T-helper 1 cell treated with Interleukin-12 subunit alpha and Interleukin-12 subunit beta and Interleukin-4 antibody, amounts not matched to agents 30 μg/mL and 1 μg/mL, for 36 hours (primary cell): ENCODE results near the gene HOXA2.

Source experiments
- H3K27ac Mint-ChIP-seq: one replicate; pipeline ENCODE4 v1.8.0; 2021; ENCODE audit warnings: mild to moderate bottlenecking, mixed read lengths
- H3K27me3 Mint-ChIP-seq: one replicate; pipeline ENCODE4 v1.8.0; 2021; ENCODE audit warnings: low read depth, mixed read lengths
- H3K36me3 Mint-ChIP-seq: one replicate; pipeline ENCODE4 v1.8.0; 2021; ENCODE audit warnings: low read depth, mixed read lengths
- H3K4me1 Mint-ChIP-seq: one replicate; pipeline ENCODE4 v1.8.0; 2021; ENCODE audit warnings: low read depth, mixed read lengths
- H3K4me3 Mint-ChIP-seq: one replicate; pipeline ENCODE4 v1.8.0; 2021; ENCODE audit warnings: mild to moderate bottlenecking, moderate library complexity, mixed read lengths
- H3K9me3 Mint-ChIP-seq: one replicate; pipeline ENCODE4 v1.8.0; 2021; ENCODE audit warnings: mixed read lengths

Gene HOXA2

DNA sequence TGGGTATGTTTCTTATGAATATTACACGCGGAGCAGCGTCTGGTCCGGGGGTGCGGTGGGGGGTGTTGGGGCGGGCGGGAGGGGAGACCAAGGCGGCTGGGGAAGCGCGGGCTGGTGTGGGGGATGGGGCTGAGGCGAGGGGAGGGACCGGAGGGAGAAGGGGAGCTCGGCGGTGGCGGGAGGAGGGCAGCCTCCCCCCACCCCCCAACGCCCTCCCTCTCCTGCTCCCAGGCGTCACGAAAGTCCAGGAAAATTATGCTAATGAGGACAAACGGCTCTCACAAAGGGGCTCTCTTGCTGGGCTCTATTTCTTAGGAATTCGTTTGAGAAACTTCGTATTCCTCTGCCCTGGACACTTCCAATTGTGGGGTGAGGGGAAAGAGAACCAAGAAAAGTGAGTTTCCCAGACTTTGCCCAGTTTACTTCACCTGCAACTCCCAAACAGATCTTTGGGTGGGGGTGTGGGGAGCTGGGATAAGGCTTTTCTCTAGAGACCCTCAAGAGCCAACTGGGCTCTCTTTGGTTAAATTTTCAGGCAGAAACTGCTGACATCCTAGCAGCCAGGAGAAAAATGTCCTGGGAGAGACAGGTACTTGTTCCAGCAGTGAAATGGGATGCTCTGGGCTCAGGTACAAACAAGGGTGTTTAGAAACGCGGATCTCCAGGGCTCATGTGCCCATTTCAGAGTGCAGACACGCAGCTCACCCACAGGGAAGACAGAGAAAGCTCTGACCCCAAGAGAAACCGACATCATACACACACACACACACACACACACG lies 11.7 kb upstream of the HOXA2 start:
- Mint-ChIP-seq H3K4me3 (no peak overlapping the region), H3K9me3 (no peaks in the 10 kb centered on the region), H3K36me3 (no peaks in the 10 kb centered on the region), H3K27ac (no peak overlapping the region), H3K27me3 (peaks cover 7% of the 10 kb centered on the region), H3K4me1 (no peaks in the 10 kb centered on the region)

DNA sequence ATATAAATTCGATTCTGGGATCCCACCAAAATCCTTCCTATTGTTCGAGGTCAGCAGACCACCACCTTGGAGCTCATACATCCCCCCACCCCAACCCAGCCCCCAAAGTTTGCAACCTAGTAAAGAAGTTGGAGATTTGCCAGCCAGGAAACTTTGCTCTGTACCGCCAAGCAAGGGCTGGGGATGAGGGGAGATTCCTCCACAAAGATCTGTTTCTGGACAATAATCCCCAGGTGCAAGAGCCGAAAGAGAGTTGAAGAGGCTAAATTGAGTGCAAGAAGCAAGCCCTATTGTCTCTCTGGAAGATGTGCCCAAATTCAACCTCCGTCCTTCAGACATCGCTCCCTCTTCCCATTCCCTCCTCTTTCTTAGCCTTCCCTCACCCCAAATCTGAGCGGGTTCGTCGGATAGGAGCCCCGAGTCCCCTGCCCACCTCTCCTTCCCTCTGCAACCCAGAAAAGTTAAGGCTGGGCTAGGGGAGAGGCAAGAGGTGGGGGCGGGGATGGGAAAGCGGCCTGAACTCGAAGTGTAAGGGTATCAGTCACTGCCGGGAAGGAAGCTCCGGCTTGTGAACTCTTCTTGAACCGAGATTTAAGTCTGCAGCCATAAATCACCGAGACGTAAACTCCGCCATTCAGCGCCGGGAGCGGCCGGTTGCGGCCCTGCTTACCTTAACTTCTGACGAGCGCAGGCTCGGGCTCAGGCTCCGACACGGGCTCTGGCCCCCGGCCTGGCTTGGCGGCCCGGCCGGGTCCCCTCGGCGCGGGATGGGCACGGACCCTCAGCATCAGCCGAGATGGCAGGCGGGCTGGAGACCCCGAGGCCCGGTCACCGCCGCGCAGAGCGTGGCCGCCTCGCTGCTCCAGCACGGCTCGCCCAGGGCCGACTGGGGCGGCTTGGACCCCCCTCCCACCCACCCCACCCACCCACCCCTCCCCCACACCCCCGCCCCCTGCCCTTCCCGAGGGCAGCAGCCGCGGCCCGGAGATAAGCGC lies 10.8 kb upstream of the HOXA2 start:
- Mint-ChIP-seq H3K27me3 (peaks cover 4% of the 10 kb centered on the region), H3K9me3 (no peaks in the 10 kb centered on the region), H3K4me3 (no peak overlapping the region), H3K27ac (no peak overlapping the region), H3K36me3 (no peaks in the 10 kb centered on the region), H3K4me1 (no peaks in the 10 kb centered on the region)

DNA sequence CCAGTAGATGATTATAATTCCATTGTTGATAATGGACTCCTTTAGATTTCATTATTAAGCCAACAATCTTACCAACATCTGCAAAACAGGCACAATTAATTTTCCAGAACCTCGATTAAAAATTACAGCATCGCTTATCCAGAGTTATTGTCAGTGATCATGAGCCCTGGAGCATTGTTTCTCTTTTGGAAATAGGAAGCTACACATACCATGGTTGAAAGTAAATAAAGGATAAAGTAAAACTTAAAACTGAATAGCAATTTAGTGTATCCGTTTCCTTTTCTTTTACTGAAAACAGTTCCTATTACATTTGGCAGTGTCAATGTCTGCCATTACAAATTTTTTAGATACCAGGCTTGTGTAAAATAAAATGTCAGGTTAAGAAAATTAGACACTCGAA lies 9.9 kb upstream of the HOXA2 start:
- Mint-ChIP-seq H3K27ac (no peak overlapping the region), H3K4me3 (no peak overlapping the region), H3K4me1 (no peaks in the 10 kb centered on the region), H3K27me3 (peaks cover 4% of the 10 kb centered on the region), H3K36me3 (no peaks in the 10 kb centered on the region), H3K9me3 (no peaks in the 10 kb centered on the region)

GRCh38 chr7:27111751-27112277 lies 9.3 kb upstream of the HOXA2 start:
- no peak overlapping the region for H3K27ac Mint-ChIP-seq
- H3K4me3 Mint-ChIP-seq: no peak overlapping the region
- H3K9me3 Mint-ChIP-seq: no peaks in the 10 kb centered on the region
- H3K36me3 Mint-ChIP-seq: no peaks in the 10 kb centered on the region
- peaks cover 4% of the 10 kb centered on the region for H3K27me3 Mint-ChIP-seq
- H3K4me1 Mint-ChIP-seq: no peaks in the 10 kb centered on the region

DNA sequence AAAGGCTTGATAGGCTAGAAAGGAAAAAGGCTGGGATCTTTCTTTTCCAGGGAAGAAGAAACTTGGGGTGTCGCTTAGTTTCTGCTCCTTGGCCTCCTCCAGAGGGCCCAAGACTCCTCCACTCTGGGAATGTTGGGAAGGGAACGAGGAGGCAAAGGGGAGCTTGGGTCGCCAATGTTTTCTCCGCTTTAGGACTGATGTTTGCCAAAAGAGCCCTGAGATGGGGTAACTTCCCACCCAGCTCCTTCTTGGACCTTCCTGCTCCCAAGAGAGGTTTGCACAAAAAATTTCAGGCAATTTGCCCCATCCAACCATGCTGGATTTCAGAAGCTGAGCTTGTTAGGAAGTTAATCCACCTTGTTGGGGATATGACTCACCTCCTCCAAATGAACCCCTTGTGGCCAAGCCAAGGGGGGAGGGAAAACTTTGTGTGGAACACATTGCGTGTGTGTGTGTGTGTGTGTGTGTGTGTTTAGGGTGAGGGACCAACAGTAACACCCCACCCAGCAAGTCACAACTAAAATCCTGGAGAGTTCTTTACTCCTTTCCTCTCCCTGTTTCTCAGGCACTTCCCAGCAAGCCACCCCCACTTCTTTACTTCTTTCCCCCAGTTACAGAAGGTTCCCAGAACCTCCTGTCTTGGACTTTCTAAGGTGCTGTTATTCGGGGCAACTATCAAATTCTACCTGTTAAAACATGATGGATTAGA lies 8.7 kb upstream of the HOXA2 start:
- peaks cover 5% of the 10 kb centered on the region for H3K27me3 Mint-ChIP-seq
- no peaks in the 10 kb centered on the region for H3K36me3 Mint-ChIP-seq
- H3K4me3 Mint-ChIP-seq: no peak overlapping the region
- H3K27ac Mint-ChIP-seq: no peak overlapping the region
- no peaks in the 10 kb centered on the region for H3K9me3 Mint-ChIP-seq
- H3K4me1 Mint-ChIP-seq: no peaks in the 10 kb centered on the region

DNA sequence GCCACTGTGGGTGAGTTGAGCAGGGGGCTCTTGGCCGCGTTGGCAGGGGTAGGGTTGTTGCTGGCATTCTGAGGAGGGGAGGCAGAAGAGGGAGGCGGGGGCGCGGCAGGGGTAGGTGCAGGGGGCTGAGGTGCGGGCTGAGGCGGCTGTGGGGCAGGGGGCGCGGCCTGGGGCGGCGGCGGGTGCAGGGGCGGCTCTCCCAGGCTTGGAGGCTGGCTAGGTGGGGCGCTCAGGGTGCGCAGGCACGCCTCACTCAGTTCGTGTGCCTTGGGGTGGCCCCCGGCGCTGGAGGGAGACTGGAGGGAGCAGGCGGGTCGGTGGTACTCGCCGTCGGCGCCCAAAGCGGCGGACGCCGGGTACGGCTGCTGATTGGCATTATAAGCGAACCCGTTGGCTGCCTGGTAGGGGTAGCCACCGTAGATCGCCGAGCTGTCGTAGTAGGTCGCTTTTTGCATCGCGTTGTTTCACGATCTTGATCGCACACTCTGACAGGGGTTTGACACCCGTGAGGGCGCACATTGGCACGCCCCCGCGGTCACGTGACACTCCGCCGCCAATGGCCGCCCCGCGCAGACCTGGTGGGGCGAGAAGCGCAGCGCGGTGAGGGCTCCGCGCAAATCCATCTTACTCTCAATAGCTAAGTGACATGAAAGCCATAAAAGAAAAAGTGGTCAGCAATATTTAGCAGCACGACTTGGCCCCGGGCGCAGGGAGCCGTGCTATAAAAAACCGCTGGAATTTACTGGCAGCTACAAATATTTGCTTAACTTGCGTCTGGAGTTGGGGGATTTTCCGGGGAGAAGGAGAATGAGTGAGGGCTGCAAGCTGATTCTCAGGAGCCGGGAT lies 7.9 kb upstream of the HOXA2 start:
- Mint-ChIP-seq H3K4me3 (no peak overlapping the region), H3K4me1 (no peaks in the 10 kb centered on the region), H3K27me3 (peaks cover 8% of the 10 kb centered on the region), H3K36me3 (no peaks in the 10 kb centered on the region), H3K27ac (no peak overlapping the region), H3K9me3 (no peaks in the 10 kb centered on the region)

GRCh38 chr7:27109466-27110185 lies 7.1 kb upstream of the HOXA2 start:
- Mint-ChIP-seq H3K4me1 (no peaks in the 10 kb centered on the region), H3K9me3 (no peaks in the 10 kb centered on the region), H3K27me3 (peaks cover 15% of the 10 kb centered on the region), H3K4me3 (no peak overlapping the region), H3K36me3 (no peaks in the 10 kb centered on the region), H3K27ac (no peak overlapping the region)

- Mint-ChIP-seq H3K4me1 (peaks cover 2% of the 10 kb centered on the region), H3K36me3 (peaks cover 2% of the 10 kb centered on the region), H3K4me3 (no peak overlapping the region), H3K27ac (no peak overlapping the region), H3K27me3 (peaks cover 25% of the 10 kb centered on the region), H3K9me3 (no peaks in the 10 kb centered on the region)
These were observed 6.1 kb upstream of the HOXA2 start for GRCh38 chr7:27108390-27109127.

GRCh38 chr7:27107391-27108381 lies 5.2 kb upstream of the HOXA2 start:
- H3K27ac Mint-ChIP-seq: no peak overlapping the region
- H3K4me3 Mint-ChIP-seq: no peak overlapping the region
- peaks cover 5% of the 10 kb centered on the region for H3K36me3 Mint-ChIP-seq
- no peaks in the 10 kb centered on the region for H3K9me3 Mint-ChIP-seq
- peaks cover 34% of the 10 kb centered on the region for H3K27me3 Mint-ChIP-seq
- H3K4me1 Mint-ChIP-seq: peaks cover 6% of the 10 kb centered on the region

DNA sequence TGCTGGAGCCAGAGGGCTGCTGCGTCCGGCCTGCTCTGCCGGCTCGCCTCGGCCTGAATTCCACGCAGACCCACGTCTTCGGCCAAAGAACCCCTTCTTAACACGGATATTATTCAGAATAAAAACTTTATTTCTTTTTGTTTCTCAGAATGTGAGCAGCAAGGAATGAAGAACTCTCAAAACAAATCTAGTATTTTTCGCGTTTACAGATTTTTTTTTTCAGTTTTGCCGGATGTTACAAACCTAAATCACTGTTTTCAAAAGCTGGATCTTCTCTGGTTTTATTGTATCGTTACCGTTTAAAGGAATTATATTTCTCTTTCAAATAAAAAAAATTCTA lies 4.4 kb upstream of the HOXA2 start:
- H3K4me1 Mint-ChIP-seq: peaks cover 6% of the 10 kb centered on the region
- peaks cover 5% of the 10 kb centered on the region for H3K36me3 Mint-ChIP-seq
- H3K4me3 Mint-ChIP-seq: no peak overlapping the region
- peaks cover 37% of the 10 kb centered on the region for H3K27me3 Mint-ChIP-seq
- H3K27ac Mint-ChIP-seq: no peak overlapping the region
- no peaks in the 10 kb centered on the region for H3K9me3 Mint-ChIP-seq

GRCh38 chr7:27106181-27106900 lies 3.9 kb upstream of the HOXA2 start:
- Mint-ChIP-seq H3K4me1 (peaks cover 6% of the 10 kb centered on the region), H3K27me3 (peaks cover 42% of the 10 kb centered on the region), H3K27ac (no peak overlapping the region), H3K36me3 (peaks cover 7% of the 10 kb centered on the region), H3K4me3 (no peak overlapping the region), H3K9me3 (no peaks in the 10 kb centered on the region)
